Measurements from ENCODE around the gene CNN1. TPM values are rescaled to one million over a fixed set of nuclear protein-coding genes. Genes with fewer than 3 reads are reported as not detected.

Gene CNN1
- total RNA-seq, 1 experiment from 2014 or later, result not detected

- BruUV-seq (replicated peaks), result no TSS peak
- no peak overlapping the region for H3K4me3 Mint-ChIP-seq (ENCODE audit: low read depth, unreplicated experiment)
- no peaks in the 10 kb centered on the region for H3K36me3 Mint-ChIP-seq (ENCODE audit: insufficient read depth, unreplicated experiment)
- DNase-seq, result no peak
- CTCF ChIA-PET, result interaction anchor here (0.6 kb wide), 1 partner anchor 107 kb away, joined by 4 read pairs; no protein-coding TSS in a partner anchor
- no peaks in the 10 kb centered on the region for H3K27me3 Mint-ChIP-seq (ENCODE audit: unreplicated experiment)
- no peaks in the 10 kb centered on the region for H3K9me3 Mint-ChIP-seq (ENCODE audit: low read depth, unreplicated experiment)
- intact Hi-C loops (cut with micrococcal nuclease; ENCODE audit: unreplicated experiment), result loop anchor here (1.0 kb wide), 1 partner anchor 16 kb away; no protein-coding TSS in a partner anchor
- no peak overlapping the region for H3K27ac Mint-ChIP-seq (ENCODE audit: unreplicated experiment)
- H3K4me1 Mint-ChIP-seq (ENCODE audit: low read depth, unreplicated experiment), result no peaks in the 10 kb centered on the region
- TF ChIP-seq CTCF (IDR thresholded peaks at IDR 0.05; ENCODE audit: unreplicated experiment), result no peak
Observed at GRCh38 chr19:11576227-11576626, 37.6 kb downstream of the CNN1 start.

- intact Hi-C loops (cut with micrococcal nuclease; ENCODE audit: unreplicated experiment), result no loop called here
- no peaks in the 10 kb centered on the region for H3K4me1 Mint-ChIP-seq (ENCODE audit: low read depth, unreplicated experiment)
Observed at GRCh38 chr19:11577451-11578257, 39.0 kb downstream of the CNN1 start, which contains the start of gene ACP5. Gene ACP5 (minus strand): TSS chr19:11577645. CDS start chr19:11577317, 328 bp downstream.

GRCh38 chr19:11578258-11579142, 39.8 kb downstream of the CNN1 start:
- Mint-ChIP-seq H3K36me3 (ENCODE audit: insufficient read depth, unreplicated experiment) (no peaks in the 10 kb centered on the region), H3K4me3 (ENCODE audit: low read depth, unreplicated experiment) (no peak overlapping the region), H3K27ac (ENCODE audit: unreplicated experiment) (no peak overlapping the region), H3K9me3 (ENCODE audit: low read depth, unreplicated experiment) (no peaks in the 10 kb centered on the region), H3K4me1 (ENCODE audit: low read depth, unreplicated experiment) (no peaks in the 10 kb centered on the region), H3K27me3 (ENCODE audit: unreplicated experiment) (no peaks in the 10 kb centered on the region)
- TF ChIP-seq CTCF (IDR thresholded peaks at IDR 0.05; ENCODE audit: unreplicated experiment), result no peak
- CTCF ChIA-PET, result no interaction called here
- no peak for DNase-seq
- intact Hi-C loops (cut with micrococcal nuclease; ENCODE audit: unreplicated experiment), result no loop called here
- BruUV-seq (replicated peaks), result no TSS peak

More at GRCh38 chr19:11577451-11578257, 39.0 kb downstream of the CNN1 start, which contains the start of gene ACP5:
- H3K27ac Mint-ChIP-seq (ENCODE audit: unreplicated experiment), result no peak within 1 kb of the TSS
- DNase-seq, result no peak
- CTCF ChIA-PET, result no interaction called here
- H3K4me3 Mint-ChIP-seq (ENCODE audit: low read depth, unreplicated experiment), result no peak within 1 kb of the TSS
- TF ChIP-seq CTCF (IDR thresholded peaks at IDR 0.05; ENCODE audit: unreplicated experiment), result no peak
- H3K9me3 Mint-ChIP-seq (ENCODE audit: low read depth, unreplicated experiment), result no peaks in the 10 kb centered on the region
- H3K27me3 Mint-ChIP-seq (ENCODE audit: unreplicated experiment), result no peaks in the 10 kb centered on the region
- no peaks in the 10 kb centered on the region for H3K36me3 Mint-ChIP-seq (ENCODE audit: insufficient read depth, unreplicated experiment)
- BruUV-seq (replicated peaks), result no TSS peak

- no peak overlapping the region for H3K4me3 Mint-ChIP-seq (ENCODE audit: low read depth, unreplicated experiment)
- CTCF ChIA-PET, result interaction anchor here (0.7 kb wide), 1 partner anchor 145 kb away, joined by 5 read pairs; the partner anchor contains the start of gene PRKCSH
- no peak overlapping the region for H3K27ac Mint-ChIP-seq (ENCODE audit: unreplicated experiment)
- H3K36me3 Mint-ChIP-seq (ENCODE audit: insufficient read depth, unreplicated experiment), result no peaks in the 10 kb centered on the region
- no peak for DNase-seq
- no TSS peak for BruUV-seq (replicated peaks)
- H3K4me1 Mint-ChIP-seq (ENCODE audit: low read depth, unreplicated experiment), result no peaks in the 10 kb centered on the region
- intact Hi-C loops (cut with micrococcal nuclease; ENCODE audit: unreplicated experiment), result no loop called here
- TF ChIP-seq CTCF (IDR thresholded peaks at IDR 0.05; ENCODE audit: unreplicated experiment), result no peak
- no peaks in the 10 kb centered on the region for H3K9me3 Mint-ChIP-seq (ENCODE audit: low read depth, unreplicated experiment)
- H3K27me3 Mint-ChIP-seq (ENCODE audit: unreplicated experiment), result no peaks in the 10 kb centered on the region
Observed at GRCh38 chr19:11580116-11580515, 41.5 kb downstream of the CNN1 start.
